CD4-positive, alpha-beta T cell treated with Interleukin-4 for 1 hour (primary cell): Measurements from ENCODE around the gene GP1BB.

ENCODE experiments used
- DNase-seq, 2 donors: peaks; one replicate each; pipeline ENCODE4 v3.0.0-alpha.2; 2020 to 2022

GP1BB gene

GRCh38 chr22:19767427-19768341 is 44.3 kb downstream of the GP1BB start:
- no peak for DNase-seq

GRCh38 chr22:19769393-19769715 is 46.0 kb downstream of the GP1BB start:
- no peak for DNase-seq

- no peak for DNase-seq
Observed at GRCh38 chr22:19770349-19771220, 47.2 kb downstream of the GP1BB start.

DNA sequence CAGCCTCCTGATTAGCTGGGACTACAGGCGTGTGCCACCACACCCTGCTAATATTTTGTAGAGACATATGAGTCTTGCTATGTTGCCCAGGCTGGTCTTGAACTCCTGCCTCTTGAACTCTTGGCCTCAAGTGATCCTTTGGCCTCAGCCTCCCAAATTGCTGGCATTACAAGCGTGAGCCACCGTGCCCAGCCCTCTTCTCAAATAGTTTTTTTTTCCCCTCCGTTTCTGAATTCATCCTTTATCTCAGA is 49.0 kb downstream of the GP1BB start:
- DNase-seq: no peak

DNA sequence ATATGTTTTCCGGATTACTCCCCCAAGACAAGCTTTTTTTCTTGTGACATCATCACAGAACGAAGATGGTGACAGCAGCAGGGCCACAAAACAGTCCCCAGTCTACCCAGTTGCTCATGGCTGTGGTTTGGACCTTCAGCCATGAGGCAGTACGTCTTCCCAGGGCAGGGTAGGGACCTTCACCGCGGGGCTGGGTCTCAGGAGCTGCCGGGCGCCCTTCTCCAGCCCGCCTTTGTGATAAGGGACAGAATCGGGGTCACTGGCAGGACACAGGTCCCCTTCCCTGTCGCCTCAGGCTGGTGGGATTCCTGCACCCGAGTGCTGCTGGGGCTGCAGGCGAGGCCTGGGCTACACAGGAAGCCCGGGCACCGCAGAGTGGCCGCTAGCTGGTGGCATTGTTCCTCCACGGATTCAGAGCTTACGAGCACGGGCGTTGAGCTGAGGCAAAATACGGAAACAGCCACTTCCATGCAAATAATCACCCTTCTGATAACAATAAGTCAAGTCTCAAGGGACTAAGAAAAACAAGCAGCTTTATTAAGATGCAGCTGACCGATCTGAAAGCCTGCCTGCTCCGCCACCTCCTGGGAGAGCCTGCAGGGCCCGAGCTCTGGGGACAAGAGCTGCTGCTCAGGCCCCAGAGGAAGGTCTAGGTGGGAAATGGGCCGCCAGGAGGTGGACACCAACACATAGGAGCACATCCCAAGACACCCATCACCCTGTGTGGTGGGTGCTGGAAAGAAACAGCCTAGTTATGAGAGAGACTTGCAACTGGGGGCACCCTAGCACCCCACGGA is 49.5 kb downstream of the GP1BB start:
- peak in 1 of 2 donors; percentile 20 for DNase-seq

DNA sequence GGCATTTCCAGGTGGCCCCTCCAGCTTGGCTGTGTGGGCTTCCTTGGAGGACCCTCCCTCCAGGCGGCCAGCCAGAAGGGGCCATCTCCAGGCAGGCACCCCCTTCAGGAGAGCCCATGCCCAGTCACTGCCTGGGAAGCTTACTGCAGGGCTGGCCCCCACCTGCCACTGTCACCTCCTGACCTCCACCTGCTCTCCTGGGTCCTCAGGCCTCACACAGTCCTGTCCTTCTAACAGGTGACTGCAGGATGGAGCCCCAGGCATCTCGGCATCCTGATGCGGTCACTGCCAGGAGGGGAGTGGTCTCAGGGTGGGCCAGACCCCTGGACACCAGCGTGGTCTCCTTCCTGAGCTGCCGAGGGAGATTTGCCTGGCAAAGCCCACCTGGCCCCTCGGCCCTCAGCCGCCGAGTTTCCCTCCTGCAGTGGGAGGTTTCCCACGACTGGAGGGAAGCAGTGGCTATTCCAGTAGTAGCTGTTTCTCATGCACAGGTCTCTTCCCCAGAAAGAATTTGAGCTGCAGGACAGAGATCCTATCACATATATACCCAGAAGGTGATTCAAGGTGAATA is 50.2 kb downstream of the GP1BB start:
- DNase-seq: no peak
